ENCODE measurements around the gene GGN.

GRCh38 chr19:38386971-38387549, 774 bp downstream of the GGN start:
- no peak for TF ChIP-seq CTCF (IDR thresholded peaks at IDR 0.05)
- TF ChIP-seq POLR2A (IDR thresholded peaks at IDR 0.05; ENCODE audit: low read depth): no peak

All from esophagus muscularis mucosa (tissue), 3 donors.